ENCODE measurements around the gene CD177.

GRCh38 chr19:43372462-43372861, 19.0 kb downstream of the CD177 start:
- TF ChIP-seq, protein P1, sequence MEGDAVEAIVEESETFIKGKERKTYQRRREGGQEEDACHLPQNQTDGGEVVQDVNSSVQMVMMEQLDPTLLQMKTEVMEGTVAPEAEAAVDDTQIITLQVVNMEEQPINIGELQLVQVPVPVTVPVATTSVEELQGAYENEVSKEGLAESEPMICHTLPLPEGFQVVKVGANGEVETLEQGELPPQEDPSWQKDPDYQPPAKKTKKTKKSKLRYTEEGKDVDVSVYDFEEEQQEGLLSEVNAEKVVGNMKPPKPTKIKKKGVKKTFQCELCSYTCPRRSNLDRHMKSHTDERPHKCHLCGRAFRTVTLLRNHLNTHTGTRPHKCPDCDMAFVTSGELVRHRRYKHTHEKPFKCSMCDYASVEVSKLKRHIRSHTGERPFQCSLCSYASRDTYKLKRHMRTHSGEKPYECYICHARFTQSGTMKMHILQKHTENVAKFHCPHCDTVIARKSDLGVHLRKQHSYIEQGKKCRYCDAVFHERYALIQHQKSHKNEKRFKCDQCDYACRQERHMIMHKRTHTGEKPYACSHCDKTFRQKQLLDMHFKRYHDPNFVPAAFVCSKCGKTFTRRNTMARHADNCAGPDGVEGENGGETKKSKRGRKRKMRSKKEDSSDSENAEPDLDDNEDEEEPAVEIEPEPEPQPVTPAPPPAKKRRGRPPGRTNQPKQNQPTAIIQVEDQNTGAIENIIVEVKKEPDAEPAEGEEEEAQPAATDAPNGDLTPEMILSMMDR (IDR thresholded peaks at IDR 0.05): no peak
- no peak for TF ChIP-seq POLR2A (IDR thresholded peaks at IDR 0.05)
